HCT116 (cell line): ENCODE results near the gene HS3ST2. TPM values are rescaled to one million over a fixed set of nuclear protein-coding genes. Genes with fewer than 3 reads are reported as not detected.

Experiments
- ATAC-seq: fragments of 200-7000 bp; cut with Tn5 transposase; 2 replicates; pipeline ENCODE4 v1.9.1; 2020; ENCODE audit warnings: mild to moderate bottlenecking, moderate library complexity
- BruUV-seq: library from RNA; stranded (reverse); fragments of 400-500 nt; replicated peaks from 2 replicates; lab custom pipeline; 2021; lab: Mats Ljungman, UMichigan
- CTCF ChIA-PET: fragments of 300-600 bp; sonication (Branson Sonifier 250); formaldehyde crosslinking; loops from one replicate; lab custom pipeline; 2021; ENCODE audit warnings: antibody characterized with exemption; lab: Charles Lee
- POLR2A ChIA-PET: fragments of 300-600, 350-600 bp; sonication (Branson Sonifier 250); formaldehyde crosslinking; loops from one replicate; lab custom pipeline; 2021; ENCODE audit warnings: antibody characterized with exemption; lab: Charles Lee
- RAD21 ChIA-PET, 2 experiments: fragments of 300-600 bp; sonication (Branson Sonifier 250); formaldehyde crosslinking; loops; one replicate each; lab custom pipeline; 2023; ENCODE audit warnings: low total read pairs in 2 of 2; ENCODE audit not compliant: uncharacterized antibody in 2 of 2, unreplicated experiment in 2 of 2, low non-redundant PET in 1 of 2; lab: Charles Lee
- DNase-seq: peaks from one replicate; pipeline ENCODE4 v3.0.0-alpha.2; 2010; ENCODE audit warnings: low read depth, low spot score
- H2AFZ ChIP-seq: fragments of 200-600 bp; shearing (Covaris generic), sonication (generic); 2 replicates; pipeline ENCODE4 v1.6.1; 2017; ENCODE audit warnings: low read depth, mixed run types, mixed read lengths, antibody characterized with exemption, low read length; ENCODE audit not compliant: poor library complexity, severe bottlenecking
- H3K27ac ChIP-seq: 2 replicates; pipeline ENCODE4 v1.5.1; 2012; ENCODE audit warnings: low read depth, low read length
- H3K27me3 ChIP-seq: fragments of 200-600 bp; sonication (generic); 2 replicates; pipeline ENCODE4 v1.6.1; 2016; ENCODE audit warnings: mixed run types, low read length, mixed read lengths; ENCODE audit not compliant: insufficient read depth
- H3K36me3 ChIP-seq, 2 experiments: fragments of 200-500 bp in 1 of 2; fragments of 200-600 bp in 1 of 2; sonication (Bioruptor generic) in 1 of 2; sonication (generic) in 1 of 2; 2 replicates each; pipeline versions ENCODE4 v1.5.1 to v1.6.1; 2014 to 2016; ENCODE audit warnings: low read length in 2 of 2, inconsistent platforms in 1 of 2, mixed read lengths in 1 of 2, mixed run types in 1 of 2; ENCODE audit not compliant: insufficient read depth in 2 of 2, control insufficient read depth in 1 of 2
- H3K4me1 ChIP-seq, 2 experiments: fragments of 200-600 bp in 1 of 2; sonication (generic) in 1 of 2; 2 replicates each; pipeline versions ENCODE4 v1.5.1 to v1.6.1; 2012 to 2017; ENCODE audit warnings: low read length in 2 of 2, inconsistent platforms in 1 of 2, mild to moderate bottlenecking in 1 of 2, mixed read lengths in 1 of 2, mixed run types in 1 of 2, moderate library complexity in 1 of 2; ENCODE audit not compliant: insufficient read depth in 2 of 2, control insufficient read depth in 1 of 2
- H3K4me2 ChIP-seq: fragments of 200-600 bp; sonication (generic); 2 replicates; pipeline ENCODE4 v1.6.1; 2017; ENCODE audit warnings: mixed run types, low read length, mixed read lengths
- H3K4me3 ChIP-seq, 2 experiments: fragments of 200-600 bp in 1 of 2; sonication (generic) in 1 of 2; replicated peaks in 1 of 2; 2 replicates each; pipeline ENCODE4 v1.5.1; 2011 to 2016; ENCODE audit warnings: low read length in 2 of 2, control low read depth in 1 of 2, low read depth in 1 of 2, mild to moderate bottlenecking in 1 of 2, mixed read lengths in 1 of 2, mixed run types in 1 of 2
- H3K79me2 ChIP-seq: fragments of 200-600 bp; sonication (generic); 2 replicates; pipeline ENCODE4 v1.6.1; 2017; ENCODE audit warnings: mild to moderate bottlenecking, mixed run types, low read length, moderate library complexity, mixed read lengths; ENCODE audit not compliant: insufficient read depth
- H3K9ac ChIP-seq: fragments of 200-600 bp; sonication (generic); 2 replicates; pipeline ENCODE4 v1.6.1; 2016; ENCODE audit warnings: low read length, mixed read lengths
- H3K9me2 ChIP-seq: fragments of 200-600 bp; sonication (generic), shearing (Covaris generic); 2 replicates; pipeline ENCODE4 v1.6.1; 2017; ENCODE audit warnings: mixed run types, mild to moderate bottlenecking, moderate library complexity; ENCODE audit not compliant: insufficient read depth
- H3K9me3 ChIP-seq, 2 experiments: fragments of 200-500 bp in 1 of 2; fragments of 200-600 bp in 1 of 2; sonication (Bioruptor generic) in 1 of 2; sonication (generic) in 1 of 2; 2 replicates each; pipeline ENCODE4 v1.6.1; 2014 to 2017; ENCODE audit warnings: low read length in 2 of 2, mixed read lengths in 2 of 2, inconsistent platforms in 1 of 2, low read depth in 1 of 2, mild to moderate bottlenecking in 1 of 2, mixed run types in 1 of 2, moderate library complexity in 1 of 2; ENCODE audit not compliant: control insufficient read depth in 1 of 2, insufficient read depth in 1 of 2
- H4K20me1 ChIP-seq: fragments of 200-600 bp; sonication (generic), shearing (Covaris generic); 2 replicates; pipeline ENCODE4 v1.6.1; 2017; ENCODE audit warnings: mixed run types, mild to moderate bottlenecking, moderate library complexity; ENCODE audit not compliant: insufficient read depth
- CBX3 ChIP-seq: IDR thresholded peaks from 2 replicates; pipeline ENCODE4 v1.6.1; 2012; ENCODE audit warnings: low read depth
- EZH2phosphoT487 ChIP-seq: fragments of 200-600 bp; IDR thresholded peaks from 2 replicates; pipeline ENCODE4 v1.6.1; 2018; ENCODE audit warnings: antibody characterized with exemption, borderline replicate concordance
- FOSL1 ChIP-seq: IDR thresholded peaks from 2 replicates; pipeline ENCODE4 v1.6.1; 2012; ENCODE audit warnings: low read depth
- JUND ChIP-seq: IDR thresholded peaks from 2 replicates; pipeline ENCODE4 v1.6.1; 2012
- MAX ChIP-seq: IDR thresholded peaks from 2 replicates; pipeline ENCODE4 v1.6.1; 2012
- POLR2A ChIP-seq: IDR thresholded peaks from 2 replicates; pipeline ENCODE4 v1.7.0; 2011; ENCODE audit warnings: borderline replicate concordance; ENCODE audit not compliant: insufficient read depth, insufficient read length; ENCODE audit errors: extremely low read depth
- RAD21 ChIP-seq: IDR thresholded peaks from 2 replicates; pipeline ENCODE4 v1.6.1; 2012; ENCODE audit warnings: low read depth, mild to moderate bottlenecking
- SRF ChIP-seq: IDR thresholded peaks from 2 replicates; pipeline ENCODE4 v1.6.1; 2012; ENCODE audit warnings: low read depth
- TCF7L2 ChIP-seq: IDR thresholded peaks from 2 replicates; pipeline ENCODE4 v1.7.0; 2011; ENCODE audit warnings: borderline replicate concordance, inconsistent platforms; ENCODE audit not compliant: insufficient read depth, insufficient read length; ENCODE audit errors: extremely low read depth
- YY1 ChIP-seq: IDR thresholded peaks from 2 replicates; pipeline ENCODE4 v1.6.1; 2011; ENCODE audit warnings: low read length, low read depth, moderate library complexity, mild to moderate bottlenecking; ENCODE audit not compliant: insufficient replicate concordance; ENCODE audit errors: extremely low read depth
- ZBTB33 ChIP-seq: IDR thresholded peaks from 2 replicates; pipeline ENCODE4 v1.6.1; 2011; ENCODE audit warnings: mild to moderate bottlenecking, low read length, moderate library complexity; ENCODE audit not compliant: insufficient replicate concordance; ENCODE audit errors: extremely low read depth
- ZFX ChIP-seq: fragments of 450-650 bp; IDR thresholded peaks from 2 replicates; pipeline ENCODE4 v1.6.1; 2017
- ZNF274 ChIP-seq: fragments of 200-500 bp; sonication (Bioruptor generic); IDR thresholded peaks from 2 replicates; pipeline ENCODE4 v1.6.1; 2014; ENCODE audit warnings: mild to moderate bottlenecking, low read depth, low read length, inconsistent platforms
- intact Hi-C: fragments of 100-400 bp; cut with micrococcal nuclease; formaldehyde crosslinking; loops from 2 replicates; pipeline ENCODE4 v1.10.0; 2022
- total RNA-seq: library from RNA; stranded (reverse); gene quantifications from one replicate; pipeline ENCODE4 v1.2.1, GENCODE V29; 2021; ENCODE audit not compliant: unreplicated experiment
- TF ChIP-seq, protein P1 (sequence below), 3 experiments: fragments of 200-600 bp in 1 of 3; sonication (generic) in 1 of 3; IDR thresholded peaks in 2 of 3; conservative IDR thresholded peaks in 1 of 3; 2 replicates each; pipeline ENCODE4 v1.5.1; 2012 to 2017; ENCODE audit warnings: low read depth in 2 of 3, low read length in 2 of 3, antibody characterized with exemption in 1 of 3, borderline replicate concordance in 1 of 3, control low read depth in 1 of 3, mild to moderate bottlenecking in 1 of 3, mixed read lengths in 1 of 3, mixed run types in 1 of 3, moderate library complexity in 1 of 3; ENCODE audit not compliant: insufficient read depth in 1 of 3

HS3ST2 gene
- total RNA-seq, 1 experiment from 2014 or later = not detected

GRCh38 chr16:22862046-22862445 is 48.1 kb downstream of the HS3ST2 start (continued):
- TF ChIP-seq MAX = no peak
- TF ChIP-seq, all 23 proteins: peak for 0

DNA sequence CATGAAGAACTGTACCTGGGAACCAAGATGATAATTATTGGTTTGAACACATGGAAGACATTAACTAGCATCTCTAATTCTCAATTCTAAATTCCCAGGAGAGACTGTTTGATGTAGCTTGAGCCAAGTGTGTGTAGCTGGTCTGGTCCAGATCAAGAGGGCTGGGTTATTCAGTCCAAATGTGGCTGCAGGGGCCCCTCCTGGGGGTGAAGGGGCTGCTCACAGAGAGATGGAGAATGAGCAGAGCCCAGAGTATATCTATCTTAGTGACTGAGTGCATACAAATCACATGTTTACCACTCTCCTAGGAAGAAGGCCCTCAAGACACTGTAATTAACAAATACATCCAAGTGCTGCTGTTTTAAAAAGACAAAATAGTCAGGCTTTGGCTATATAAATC is 50.4 kb downstream of the HS3ST2 start:
- H3K9me3 ChIP-seq = no peaks in the 10 kb centered on the region
- H3K4me3 ChIP-seq = no peak overlapping the region
- H3K79me2 ChIP-seq = no peaks in the 10 kb centered on the region
- H3K27ac ChIP-seq = no peak overlapping the region
- H3K27me3 ChIP-seq = peaks cover 15% of the 10 kb centered on the region; the same call in 1 of the 2 replicates
- H3K9ac ChIP-seq = no peak overlapping the region
- TF ChIP-seq MAX (no peak), ZNF274 (no peak), RAD21 (no peak), TCF7L2 (no peak), JUND (no peak), CBX3 (no peak)
- CTCF ChIA-PET = no interaction called here
- H3K4me2 ChIP-seq = no peak overlapping the region
- no peak for ATAC-seq
- no TSS peak for BruUV-seq
- RAD21 ChIA-PET = no interaction called here
- POLR2A ChIA-PET = no interaction called here
- no peaks in the 10 kb centered on the region for H3K9me2 ChIP-seq
- no peaks in the 10 kb centered on the region for H3K36me3 ChIP-seq
- intact Hi-C loops = no loop called here
- no peaks in the 10 kb centered on the region for H4K20me1 ChIP-seq
- DNase-seq = no peak
- no peaks in the 10 kb centered on the region for H3K4me1 ChIP-seq
- no peak overlapping the region for H2AFZ ChIP-seq

- RAD21 ChIA-PET = no interaction called here
- intact Hi-C loops = no loop called here
- H3K4me2 ChIP-seq = no peak overlapping the region
- DNase-seq (no peak), ATAC-seq (no peak)
- BruUV-seq = no TSS peak
- no peak overlapping the region for H3K27ac ChIP-seq
- H3K9me2 ChIP-seq = no peaks in the 10 kb centered on the region
- H3K4me3 ChIP-seq = no peak overlapping the region
- peaks cover 39% of the 10 kb centered on the region for H3K27me3 ChIP-seq
- H3K79me2 ChIP-seq = no peaks in the 10 kb centered on the region
- no peaks in the 10 kb centered on the region for H3K9me3 ChIP-seq
- CTCF ChIA-PET = no interaction called here
- POLR2A ChIA-PET = no interaction called here
- no peaks in the 10 kb centered on the region for H3K4me1 ChIP-seq
- H2AFZ ChIP-seq = no peak overlapping the region
- H4K20me1 ChIP-seq = no peaks in the 10 kb centered on the region
- H3K9ac ChIP-seq = no peak overlapping the region
- H3K36me3 ChIP-seq = no peaks in the 10 kb centered on the region
- no peak for TF ChIP-seq EZH2phosphoT487
- no peak for TF ChIP-seq FOSL1
- TF ChIP-seq ZFX = no peak
- no peak for TF ChIP-seq ZBTB33
- TF ChIP-seq SRF = no peak
- TF ChIP-seq JUND = no peak
- TF ChIP-seq, protein P1, sequence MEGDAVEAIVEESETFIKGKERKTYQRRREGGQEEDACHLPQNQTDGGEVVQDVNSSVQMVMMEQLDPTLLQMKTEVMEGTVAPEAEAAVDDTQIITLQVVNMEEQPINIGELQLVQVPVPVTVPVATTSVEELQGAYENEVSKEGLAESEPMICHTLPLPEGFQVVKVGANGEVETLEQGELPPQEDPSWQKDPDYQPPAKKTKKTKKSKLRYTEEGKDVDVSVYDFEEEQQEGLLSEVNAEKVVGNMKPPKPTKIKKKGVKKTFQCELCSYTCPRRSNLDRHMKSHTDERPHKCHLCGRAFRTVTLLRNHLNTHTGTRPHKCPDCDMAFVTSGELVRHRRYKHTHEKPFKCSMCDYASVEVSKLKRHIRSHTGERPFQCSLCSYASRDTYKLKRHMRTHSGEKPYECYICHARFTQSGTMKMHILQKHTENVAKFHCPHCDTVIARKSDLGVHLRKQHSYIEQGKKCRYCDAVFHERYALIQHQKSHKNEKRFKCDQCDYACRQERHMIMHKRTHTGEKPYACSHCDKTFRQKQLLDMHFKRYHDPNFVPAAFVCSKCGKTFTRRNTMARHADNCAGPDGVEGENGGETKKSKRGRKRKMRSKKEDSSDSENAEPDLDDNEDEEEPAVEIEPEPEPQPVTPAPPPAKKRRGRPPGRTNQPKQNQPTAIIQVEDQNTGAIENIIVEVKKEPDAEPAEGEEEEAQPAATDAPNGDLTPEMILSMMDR (IDR thresholded peaks at IDR 0.05 in 2 of 3, conservative IDR thresholded peaks at IDR 0.05 in 1 of 3; ENCODE audit: borderline replicate concordance in 1 of 3, insufficient read depth in 1 of 3, low read depth in 2 of 3, low read length in 2 of 3) = no peak
- TF ChIP-seq POLR2A = no peak
- TF ChIP-seq CBX3 = no peak
- TF ChIP-seq YY1 = no peak
These were observed 54.7 kb downstream of the HS3ST2 start for GRCh38 chr16:22868593-22869224.
